T-helper 1 cell treated with Interleukin-12 subunit alpha and Interleukin-12 subunit beta and Interleukin-4 antibody, amounts not matched to agents 30 ng/mL and 1 ng/mL, for 36 hours (primary cell): ENCODE measurements around the gene PDCD11. TPM values are rescaled to one million over a fixed set of nuclear protein-coding genes. Genes with fewer than 3 reads are reported as not detected.

Experiments used
- intact Hi-C: fragments of 100-400 bp; cut with micrococcal nuclease; formaldehyde crosslinking; loops from one replicate; pipeline ENCODE4 v1.15.1; 2024
- total RNA-seq: library from RNA; stranded (reverse); gene quantifications from 2 replicates; pipeline ENCODE4 v1.2.3, GENCODE V29; 2022

Gene PDCD11
- total RNA-seq, 1 donor from 2014 or later: 61.8 TPM

- intact Hi-C loops: no loop called here
Measured at GRCh38 chr10:103469201-103469600, 72.8 kb downstream of the PDCD11 start.

DNA sequence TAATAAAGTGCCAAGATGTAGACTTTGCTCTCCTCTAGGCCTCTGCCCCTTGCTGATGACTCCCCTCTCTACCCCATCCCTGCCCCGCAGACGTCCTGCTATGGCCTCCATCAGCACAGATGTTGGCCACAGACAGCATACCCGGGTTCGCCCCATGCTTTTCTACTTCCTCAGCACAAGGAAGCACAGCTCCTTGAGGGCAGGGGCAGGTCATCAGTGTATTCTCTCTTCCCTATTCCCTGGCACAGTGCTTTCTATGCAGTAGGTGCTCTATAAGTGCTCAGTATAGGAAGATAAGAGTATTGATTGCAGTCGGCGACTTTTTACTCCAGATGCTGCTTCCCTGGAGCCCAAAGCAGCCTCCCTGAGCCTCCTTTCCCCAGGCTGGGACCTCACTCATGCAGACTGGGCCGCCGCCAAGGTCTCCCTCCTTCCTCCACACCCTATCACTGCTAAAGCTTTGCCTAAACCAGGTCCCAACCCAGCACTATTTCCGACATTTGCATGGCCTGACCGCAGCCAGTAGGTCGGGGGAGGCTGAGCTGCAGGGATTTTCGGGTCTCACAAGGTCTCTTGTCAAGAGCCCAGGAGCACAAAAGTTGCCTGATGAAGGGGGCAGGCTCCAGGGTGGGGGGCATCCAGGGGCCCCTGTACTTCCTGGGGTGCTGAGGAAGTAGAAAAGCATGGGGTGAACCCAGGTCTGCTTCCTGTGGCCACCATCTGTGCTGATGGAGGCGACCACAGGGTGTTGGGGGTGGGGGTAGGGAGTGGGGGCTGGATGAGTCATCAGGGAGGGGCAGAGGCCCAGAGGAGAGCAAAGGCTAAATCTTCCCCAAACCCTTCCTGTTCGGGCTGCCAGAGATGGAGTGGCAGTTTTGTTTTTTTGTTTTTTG lies 74.6 kb downstream of the PDCD11 start:
- intact Hi-C loops: loop anchor here (1.0 to 5.0 kb wide), 6 partner anchors 11 to 651 kb away; partner anchors contain the start of genes ATP5MK, PDCD11 and SFR1

GRCh38 chr10:103472005-103472404 lies 75.6 kb downstream of the PDCD11 start:
- intact Hi-C loops: loop anchor here (5.0 kb wide), 1 partner anchor 650 kb away; the partner anchor contains the start of gene SFR1

- intact Hi-C loops: loop anchor here (5.0 kb wide), 1 partner anchor 649 kb away; the partner anchor contains the start of gene SFR1
Measured at GRCh38 chr10:103473261-103473671, 76.8 kb downstream of the PDCD11 start.

GRCh38 chr10:103474077-103474476 lies 77.7 kb downstream of the PDCD11 start:
- intact Hi-C loops: loop anchor here (5.0 kb wide), 1 partner anchor 648 kb away; the partner anchor contains the start of gene SFR1

DNA sequence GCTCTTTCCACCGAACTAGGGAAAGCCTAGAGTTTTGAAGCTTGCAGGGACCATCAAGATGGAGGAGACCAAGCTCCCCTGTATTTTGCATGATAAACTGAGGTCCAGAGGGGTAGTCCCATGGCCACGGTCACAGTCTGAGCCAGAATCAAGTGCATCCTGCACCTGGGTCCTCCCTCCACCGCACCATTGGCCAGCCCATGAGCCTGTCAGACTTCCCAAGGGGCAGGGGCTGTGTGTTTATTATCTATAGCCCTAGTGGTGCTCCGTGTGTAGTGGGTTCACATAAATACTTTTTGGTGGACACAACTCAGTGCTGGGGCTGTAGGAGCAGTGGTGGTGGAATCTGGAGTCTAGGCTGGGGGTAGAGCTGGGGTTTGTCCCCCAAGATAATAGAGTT lies 79.0 kb downstream of the PDCD11 start:
- intact Hi-C loops: no loop called here

DNA sequence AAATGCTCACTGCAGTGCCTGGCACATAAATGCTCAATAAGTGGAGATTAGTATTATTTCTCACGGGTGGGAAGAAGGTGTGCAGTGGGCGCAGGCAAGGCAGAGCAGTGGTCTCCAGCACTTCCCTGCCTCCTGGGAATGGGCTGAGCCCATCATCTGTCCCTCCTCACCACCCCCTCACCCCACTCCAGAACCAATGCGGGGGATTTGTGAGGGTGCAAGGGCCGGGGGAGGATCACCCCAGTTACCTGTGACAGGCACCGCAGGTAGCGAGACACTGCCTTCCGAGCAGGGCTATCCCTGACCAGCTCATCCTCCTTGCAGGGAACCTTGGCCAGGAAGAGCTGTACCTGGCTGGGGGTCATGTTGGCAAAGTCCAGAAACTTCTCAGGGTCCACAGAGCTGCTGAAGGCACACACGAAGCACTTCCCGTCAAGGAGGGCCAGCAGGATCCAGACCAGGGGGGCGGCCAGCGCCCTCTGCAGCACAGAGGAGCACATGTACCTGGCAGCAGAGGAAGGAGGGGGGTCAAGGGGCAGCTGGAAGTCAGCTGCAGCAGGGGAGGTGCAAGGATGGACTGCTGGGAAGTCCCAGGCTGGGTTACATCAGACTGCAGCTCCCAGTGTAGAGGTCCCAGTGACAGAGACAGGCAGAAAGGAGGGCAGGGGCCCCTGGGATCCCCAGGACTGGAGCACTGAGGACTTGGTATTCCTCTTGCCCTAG lies 79.8 kb downstream of the PDCD11 start:
- intact Hi-C loops: no loop called here

DNA sequence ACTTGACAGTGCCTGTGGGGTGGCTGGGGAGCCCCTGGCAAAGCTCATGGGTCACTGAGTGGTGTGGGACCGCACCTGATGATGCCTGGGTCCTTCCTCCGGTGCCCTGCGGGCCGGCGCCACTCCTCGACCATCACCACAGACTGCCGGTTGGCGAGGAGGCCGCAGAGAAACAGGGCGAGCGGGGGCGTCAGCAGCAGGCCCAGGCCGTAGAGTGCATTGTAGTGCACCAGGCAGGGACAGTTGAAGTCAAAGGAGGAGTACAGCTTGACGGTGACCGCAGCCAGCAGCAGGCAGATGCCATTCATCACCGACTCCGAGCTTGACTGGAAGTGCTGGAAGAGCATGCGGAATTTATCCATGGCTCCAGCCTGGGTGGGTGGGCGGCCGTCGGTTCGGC lies 82.2 kb downstream of the PDCD11 start:
- intact Hi-C loops: no loop called here

DNA sequence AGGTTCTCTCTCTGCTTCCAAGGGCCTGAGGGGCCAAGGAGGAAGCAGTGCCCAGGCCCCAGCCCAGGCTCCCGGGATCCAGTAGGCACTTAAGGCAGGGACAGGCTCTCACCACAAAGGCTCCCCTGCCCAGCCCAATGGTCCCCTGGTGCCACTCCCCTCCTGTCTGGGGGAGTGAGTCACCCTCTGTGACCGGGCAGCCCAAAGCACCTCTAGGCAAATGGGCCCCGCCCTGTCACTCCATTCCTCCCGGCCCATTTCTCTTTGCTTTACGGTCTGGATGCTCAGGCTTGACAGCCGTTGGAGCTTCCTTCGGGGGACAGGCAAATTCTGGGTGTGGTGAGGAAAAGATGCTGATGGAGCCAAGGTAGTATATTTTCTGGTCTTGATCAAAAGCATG lies 82.7 kb downstream of the PDCD11 start, which contains the start of gene CALHM3:
Gene CALHM3 (minus strand): TSS at position 106 of the 400 bp plus-strand sequence. CDS start 208 bp downstream, outside the sequence.
- intact Hi-C loops: no loop called here

DNA sequence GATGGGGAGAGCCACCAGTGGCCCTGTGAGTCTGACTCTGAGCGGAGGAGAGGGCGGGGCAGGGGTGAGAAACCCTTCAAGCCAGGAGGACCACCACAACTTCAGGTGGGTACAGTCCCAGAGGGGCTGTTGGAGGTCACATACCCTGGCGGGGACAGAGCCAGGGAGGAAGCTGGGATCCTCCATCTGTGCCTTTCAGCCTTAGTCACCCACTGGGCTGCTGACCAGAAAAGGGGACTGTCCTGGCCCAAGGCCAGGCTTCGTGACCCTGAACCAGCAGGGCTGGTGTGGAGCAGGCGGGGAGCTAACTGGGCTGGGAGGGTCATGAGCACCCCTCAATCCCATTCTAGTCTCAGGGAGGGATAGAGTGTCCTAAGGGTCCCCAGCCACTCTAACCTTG lies 84.1 kb downstream of the PDCD11 start:
- intact Hi-C loops: no loop called here

DNA sequence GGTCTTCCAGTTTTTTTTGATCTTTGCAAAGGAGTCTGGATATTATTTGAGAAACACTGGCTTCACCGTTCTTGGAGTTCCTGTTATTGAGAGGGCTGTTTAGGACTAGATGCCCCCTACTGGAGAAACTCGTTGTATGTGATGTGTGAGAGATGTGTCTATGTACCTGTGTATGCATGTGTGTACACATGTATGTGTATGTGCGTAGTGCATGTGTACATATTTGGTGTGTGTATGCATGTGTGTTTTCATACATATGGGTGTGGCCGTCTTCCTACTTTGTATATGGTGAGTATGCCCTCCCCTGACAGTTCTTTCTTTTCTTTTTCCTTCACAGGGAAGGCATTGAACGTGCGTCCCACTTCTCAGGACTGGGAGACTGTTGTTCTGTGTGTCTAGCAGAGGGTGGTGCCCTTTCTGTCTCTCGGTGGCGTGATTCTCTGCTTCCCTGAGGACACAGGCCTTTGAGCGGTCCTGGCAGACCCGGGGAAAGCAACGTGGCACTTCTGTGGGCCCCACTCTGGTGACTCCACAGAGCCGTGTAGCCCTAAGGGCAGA lies 85.6 kb downstream of the PDCD11 start:
- intact Hi-C loops: loop anchor here (1.0 kb wide), 4 partner anchors 11 to 86 kb away; partner anchors contain the start of genes ATP5MK, CALHM2 and PDCD11

DNA sequence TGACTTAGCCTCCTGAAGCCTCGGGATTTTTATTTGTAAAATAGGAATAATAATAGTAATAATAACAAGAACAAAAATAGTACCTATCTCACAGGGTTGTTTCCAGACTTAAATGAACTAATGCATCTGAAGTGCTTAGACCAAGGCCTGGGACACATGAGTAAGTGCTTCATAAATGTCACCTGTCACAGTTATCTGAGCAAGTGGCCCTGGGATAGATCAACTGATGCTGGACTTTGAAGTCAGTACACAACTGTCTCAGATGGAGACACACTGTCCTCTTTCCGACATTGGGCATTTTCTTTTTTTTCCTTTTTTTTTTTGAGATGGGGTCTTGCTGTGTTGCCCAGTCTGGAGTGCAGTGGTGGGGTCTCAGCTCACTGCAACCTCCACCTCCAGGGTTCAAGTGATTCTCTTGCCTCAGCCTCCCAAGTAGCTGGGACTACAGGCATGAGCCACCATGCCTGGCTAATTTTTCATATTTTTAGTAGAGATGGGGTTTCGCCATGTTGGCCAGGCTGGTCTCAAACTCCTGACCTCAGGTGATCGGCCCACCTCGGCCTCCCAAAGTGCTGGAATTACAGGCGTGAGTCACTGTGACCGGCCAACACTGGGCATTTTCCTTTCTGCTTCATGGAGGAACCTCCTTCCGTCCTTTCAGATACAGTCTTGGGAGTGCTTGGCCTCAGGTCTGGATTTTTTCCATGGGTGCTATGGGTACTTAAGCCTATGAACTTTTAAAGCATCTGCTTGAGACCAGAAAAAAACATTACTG lies 90.4 kb downstream of the PDCD11 start:
- intact Hi-C loops: loop anchor here (5.0 kb wide), 1 partner anchor 415 kb away; no protein-coding TSS in a partner anchor

DNA sequence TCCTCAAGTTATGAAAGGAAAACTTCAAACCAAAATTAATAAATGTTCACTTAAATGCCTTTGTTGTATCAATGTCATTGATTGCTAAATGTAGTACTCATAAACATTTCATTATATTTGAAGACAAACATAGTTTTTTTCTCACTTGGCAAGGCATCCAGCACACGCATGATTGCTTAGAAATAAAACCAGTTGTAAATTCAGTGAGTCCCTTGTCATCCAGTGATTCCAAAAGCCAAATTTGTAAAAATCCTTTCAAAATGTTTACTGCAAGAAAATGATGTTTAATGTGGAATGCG lies 90.9 kb downstream of the PDCD11 start:
- intact Hi-C loops: loop anchor here (5.0 kb wide), 1 partner anchor 415 kb away; no protein-coding TSS in a partner anchor

- intact Hi-C loops: no loop called here
Measured at GRCh38 chr10:103490986-103491314, 94.5 kb downstream of the PDCD11 start.

GRCh38 chr10:103491729-103492364 lies 95.4 kb downstream of the PDCD11 start:
- intact Hi-C loops: no loop called here

DNA sequence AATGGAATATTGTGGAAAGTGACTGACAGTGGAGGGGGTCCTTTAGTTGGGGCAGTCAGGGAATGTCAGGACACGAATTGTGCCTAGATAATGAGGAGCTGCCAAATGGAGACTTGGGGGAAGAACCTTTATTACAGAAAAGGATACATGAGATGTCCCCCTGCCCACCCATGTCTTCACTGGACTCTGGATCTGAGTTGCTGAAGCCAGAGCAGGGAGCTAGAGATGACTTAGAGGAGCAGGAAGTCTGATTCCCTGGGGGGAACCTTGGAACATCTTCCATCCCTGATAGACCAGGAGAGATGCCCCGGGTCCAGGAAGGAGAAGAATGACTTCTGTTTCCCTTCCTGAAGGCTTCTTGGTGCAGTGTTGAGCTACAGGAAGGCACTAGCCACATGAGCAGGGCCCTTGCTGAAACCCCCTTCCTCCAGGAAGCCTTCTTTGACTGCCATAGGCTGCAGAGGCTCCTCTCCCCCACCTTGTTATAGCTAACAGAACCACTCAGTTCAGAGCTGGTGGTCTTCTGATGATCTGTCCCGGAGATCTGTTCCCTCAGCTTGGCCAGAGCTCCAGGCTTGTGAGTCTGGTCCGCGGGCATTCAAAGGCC lies 96.3 kb downstream of the PDCD11 start:
- intact Hi-C loops: loop anchor here (1.0 kb wide), 1 partner anchor 92 kb away; no protein-coding TSS in a partner anchor

DNA sequence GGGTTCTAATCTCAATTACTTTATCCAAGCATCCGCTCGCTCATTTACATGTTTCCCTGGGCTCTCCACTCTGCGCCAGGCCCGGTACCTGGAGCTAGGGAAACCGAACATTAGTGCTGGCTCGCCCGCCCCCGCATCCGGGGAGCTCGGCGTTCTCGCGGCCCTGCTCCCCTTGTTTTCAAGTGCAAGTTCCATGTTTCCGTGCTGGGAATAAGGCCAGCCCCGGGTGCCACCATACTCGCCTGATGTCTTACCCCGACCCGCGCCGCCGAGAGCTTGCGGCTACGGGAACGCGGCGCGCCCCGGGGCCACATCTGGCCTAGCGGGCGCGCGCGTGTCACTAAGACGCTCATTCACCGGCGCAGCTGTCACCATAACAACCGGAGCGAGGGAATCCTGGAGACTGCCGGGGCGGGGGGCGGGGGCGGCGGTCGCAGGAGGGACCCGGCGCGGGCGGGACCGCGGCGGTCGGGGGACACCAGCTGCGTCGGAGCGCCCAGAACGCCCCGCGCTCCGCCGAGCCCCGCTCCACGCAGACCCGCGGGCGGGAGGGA lies 97.0 kb downstream of the PDCD11 start, which contains the start of gene NEURL1:
Gene NEURL1 (plus strand): TSS at position 344 of the 554 bp plus-strand sequence. CDS start 683 bp downstream, outside the sequence.
- intact Hi-C loops: loop anchor here (1.0 kb wide), 1 partner anchor 91 kb away; no protein-coding TSS in a partner anchor

DNA sequence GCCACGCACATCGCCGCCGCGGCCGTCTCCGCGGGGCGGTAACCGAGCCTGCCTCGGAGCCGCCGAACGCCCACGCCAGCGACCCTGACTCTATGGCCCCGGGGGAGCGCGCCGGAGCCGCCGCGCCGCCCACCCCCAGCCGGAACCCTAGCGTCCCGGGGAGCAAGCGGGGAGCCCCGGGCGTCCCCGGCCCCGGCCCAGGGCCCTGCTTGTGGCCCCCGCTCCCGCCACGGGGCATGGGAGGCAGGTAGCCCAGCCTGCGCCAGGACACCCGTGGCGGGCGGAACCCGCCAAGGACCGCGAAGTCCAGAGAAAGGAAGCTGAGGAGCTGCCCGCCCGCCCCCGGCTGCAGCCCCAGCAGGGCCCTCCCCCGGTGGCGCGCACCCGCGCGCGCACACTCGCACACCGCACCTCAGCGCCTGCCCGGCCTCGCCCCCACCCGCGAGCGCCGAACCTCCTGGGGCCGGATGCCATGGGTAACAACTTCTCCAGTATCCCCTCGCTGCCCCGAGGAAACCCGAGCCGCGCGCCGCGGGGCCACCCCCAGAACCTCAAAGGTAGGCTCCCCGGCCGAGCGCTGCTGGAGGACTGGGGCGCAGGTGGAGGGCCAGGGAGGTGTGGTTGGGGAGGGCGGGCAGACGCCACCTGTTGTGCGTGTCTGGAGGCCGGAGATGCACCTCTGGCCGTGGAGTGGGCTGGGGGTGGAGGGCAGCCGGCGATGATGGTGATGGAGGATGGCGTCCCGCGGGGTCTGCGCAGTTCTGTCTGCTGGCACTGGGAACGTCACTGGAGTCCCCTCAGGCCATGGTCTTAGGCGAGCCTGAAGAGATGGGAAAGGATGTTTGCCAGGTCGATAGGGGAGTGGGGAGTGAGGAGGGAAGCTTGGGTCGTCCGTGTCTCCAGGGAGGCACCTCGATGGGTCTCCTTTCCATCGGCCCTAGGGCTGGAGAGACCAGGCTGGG lies 97.8 kb downstream of the PDCD11 start:
- intact Hi-C loops: loop anchor here (1.0 kb wide), 1 partner anchor 90 kb away; no protein-coding TSS in a partner anchor
